Esophagus (tissue), 2 donors: Measurements from ENCODE around the gene PRDM15. TPM values are rescaled to one million over a fixed set of nuclear protein-coding genes. Genes with fewer than 3 reads are reported as not detected.

Source experiments
- H3K27ac ChIP-seq, 2 donors: one replicate each; pipeline ENCODE4 v1.5.1; 2013; ENCODE audit warnings: low read depth in 2 of 2, mild to moderate bottlenecking in 2 of 2, inconsistent platforms in 1 of 2, low read length in 1 of 2, moderate library complexity in 1 of 2
- H3K27me3 ChIP-seq, 2 donors: one replicate each; pipeline ENCODE4 v1.6.1; 2013; ENCODE audit warnings: low read length in 2 of 2, control low read depth in 1 of 2, mild to moderate bottlenecking in 1 of 2; ENCODE audit not compliant: insufficient read depth in 2 of 2, control insufficient read depth in 1 of 2
- H3K36me3 ChIP-seq, 2 donors: one replicate each; pipeline ENCODE4 v1.6.1; 2013; ENCODE audit warnings: low read length in 1 of 2; ENCODE audit not compliant: control insufficient read depth in 2 of 2, insufficient read depth in 2 of 2
- H3K4me1 ChIP-seq, 2 donors: one replicate each; pipeline ENCODE4 v1.6.1; 2013; ENCODE audit warnings: low read length in 1 of 2; ENCODE audit not compliant: control insufficient read depth in 2 of 2, insufficient read depth in 2 of 2
- H3K4me3 ChIP-seq, 2 donors: one replicate each; pipeline ENCODE4 v1.5.1; 2013; ENCODE audit warnings: low read length in 2 of 2, mild to moderate bottlenecking in 2 of 2, low read depth in 1 of 2, moderate library complexity in 1 of 2
- H3K9me3 ChIP-seq, 2 donors: one replicate each; pipeline ENCODE4 v1.6.1; 2013; ENCODE audit warnings: mild to moderate bottlenecking in 2 of 2, low read depth in 1 of 2, low read length in 1 of 2, moderate library complexity in 1 of 2; ENCODE audit not compliant: control insufficient read depth in 2 of 2, insufficient read depth in 1 of 2
- WGBS, 2 donors: extraction: QIAGEN DNeasy Blood & Tissue Kit; methylation state at CpG; one replicate each; pipeline ENCODE4 v1.1.7; 2013; 5-methylcytosine and 5-hydroxymethylcytosine counted together
- polyA plus RNA-seq, 2 donors: library from polyadenylated mRNA; stranded (reverse); fragments of 200-250 nt; gene quantifications; one replicate each; pipeline ENCODE4 v1.2.3, GENCODE V29; 2013
- donor health status: healthy with polysubstance abuse.
- donor health status: Bipolar disorder and iron deficiency.

PRDM15 gene
- polyA plus RNA-seq, 2 donors, result 2.2 to 4.4 TPM

GRCh38 chr21:41808094-41808493, 71.0 kb downstream of the PRDM15 start:
- H3K4me1 ChIP-seq, result peaks cover 0 to 5% of the 10 kb centered on the region in 2 donors
- WGBS, 2 donors, result 97% methylated on average over 18 of the region's 18 CpGs
- no peaks in the 10 kb centered on the region for H3K9me3 ChIP-seq
- H3K36me3 ChIP-seq, result peaks cover 9 to 29% of the 10 kb centered on the region in 2 donors
- H3K27me3 ChIP-seq, result no peaks in the 10 kb centered on the region
- no peak overlapping the region for H3K4me3 ChIP-seq
- H3K27ac ChIP-seq, result no peak overlapping the region

GRCh38 chr21:41806773-41807172, 72.4 kb downstream of the PRDM15 start:
- Histone ChIP-seq H3K36me3 (peaks cover 3 to 30% of the 10 kb centered on the region in 2 donors), H3K4me3 (no peak overlapping the region), H3K9me3 (no peaks in the 10 kb centered on the region), H3K4me1 (peaks cover 0 to 5% of the 10 kb centered on the region in 2 donors), H3K27me3 (no peaks in the 10 kb centered on the region), H3K27ac (no peak overlapping the region)
- WGBS, 2 donors, result 97 to 100% methylated on average over 4 of the region's 4 CpGs

GRCh38 chr21:41805643-41806042, 73.5 kb downstream of the PRDM15 start:
- Histone ChIP-seq H3K27ac (no peak overlapping the region), H3K36me3 (peaks cover 3 to 36% of the 10 kb centered on the region in 2 donors)
- 98 to 99% methylated on average over 4 of the region's 4 CpGs for WGBS, 2 donors

GRCh38 chr21:41805038-41805437, 74.1 kb downstream of the PRDM15 start:
- Histone ChIP-seq H3K9me3 (no peaks in the 10 kb centered on the region), H3K4me1 (peaks cover 0 to 5% of the 10 kb centered on the region in 2 donors), H3K36me3 (peaks cover 3 to 34% of the 10 kb centered on the region in 2 donors), H3K27ac (no peak overlapping the region), H3K27me3 (no peaks in the 10 kb centered on the region), H3K4me3 (no peak overlapping the region)
- 88 to 94% methylated on average over 10 of the region's 10 CpGs for WGBS, 2 donors

More at GRCh38 chr21:41805643-41806042, 73.5 kb downstream of the PRDM15 start:
- Histone ChIP-seq H3K27me3 (no peaks in the 10 kb centered on the region), H3K4me1 (peaks cover 0 to 5% of the 10 kb centered on the region in 2 donors), H3K9me3 (no peaks in the 10 kb centered on the region), H3K4me3 (no peak overlapping the region)

GRCh38 chr21:41804381-41804780, 74.8 kb downstream of the PRDM15 start:
- H3K27ac ChIP-seq, result no peak overlapping the region
- H3K4me1 ChIP-seq, result peaks cover 0 to 5% of the 10 kb centered on the region in 2 donors
- H3K27me3 ChIP-seq, result no peaks in the 10 kb centered on the region
- no peak overlapping the region for H3K4me3 ChIP-seq
- no peaks in the 10 kb centered on the region for H3K9me3 ChIP-seq
- H3K36me3 ChIP-seq, result peaks cover 0 to 31% of the 10 kb centered on the region in 2 donors
- 97 to 98% methylated on average over 10 of the region's 10 CpGs for WGBS, 2 donors

GRCh38 chr21:41803316-41803715, 75.8 kb downstream of the PRDM15 start:
- Histone ChIP-seq H3K36me3 (peaks cover 0 to 29% of the 10 kb centered on the region in 2 donors), H3K4me3 (no peak overlapping the region), H3K9me3 (no peaks in the 10 kb centered on the region), H3K4me1 (peaks cover 0 to 5% of the 10 kb centered on the region in 2 donors), H3K27ac (no peak overlapping the region), H3K27me3 (no peaks in the 10 kb centered on the region)
- 83 to 86% methylated on average over 11 to 13 of the region's 13 CpGs for WGBS, 2 donors

- Histone ChIP-seq H3K9me3 (no peaks in the 10 kb centered on the region), H3K4me3 (no peak overlapping the region), H3K27ac (no peak overlapping the region), H3K27me3 (no peaks in the 10 kb centered on the region), H3K4me1 (peaks cover 0 to 5% of the 10 kb centered on the region in 2 donors), H3K36me3 (peaks cover 0 to 32% of the 10 kb centered on the region in 2 donors)
- WGBS, 2 donors, result 52 to 73% methylated on average over 19 of the region's 19 CpGs
Observed at GRCh38 chr21:41802684-41803083, 76.5 kb downstream of the PRDM15 start.

GRCh38 chr21:41802198-41802584, 77.0 kb downstream of the PRDM15 start:
- Histone ChIP-seq H3K27me3 (no peaks in the 10 kb centered on the region), H3K36me3 (peaks cover 0 to 32% of the 10 kb centered on the region in 2 donors), H3K4me3 (no peak overlapping the region), H3K4me1 (peaks cover 0 to 5% of the 10 kb centered on the region in 2 donors), H3K9me3 (no peaks in the 10 kb centered on the region), H3K27ac (no peak overlapping the region)
- 75 to 83% methylated on average over 5 of the region's 5 CpGs for WGBS, 2 donors

- 87 to 89% methylated on average over 32 of the region's 32 CpGs for WGBS, 2 donors
Observed at GRCh38 chr21:41801321-41802197, 77.6 kb downstream of the PRDM15 start.

More at GRCh38 chr21:41801321-41802197, 77.6 kb downstream of the PRDM15 start:
- Histone ChIP-seq H3K36me3 (peaks cover 0 to 31% of the 10 kb centered on the region in 2 donors), H3K27me3 (no peaks in the 10 kb centered on the region), H3K4me1 (peaks cover 0 to 5% of the 10 kb centered on the region in 2 donors), H3K9me3 (no peaks in the 10 kb centered on the region), H3K4me3 (no peak overlapping the region), H3K27ac (no peak overlapping the region)
